Tibial artery (tissue), 4 donors: ENCODE measurements around the gene KLHDC1.
"Not testable (repeated sequence)": the region's sequence is repeated elsewhere in the genome, so short reads cannot be mapped to it uniquely, and the experiment has no call there.

Experiments used
- DNase-seq, 2 donors: peaks; one replicate each; pipeline ENCODE4 v3.0.0-alpha.2; 2019
- H3K27ac ChIP-seq, 2 donors: fragments of 200-600 bp; sonication (generic) in 1 of 2; 1 replicate in 1 of 2; 2 replicates in 1 of 2; pipeline ENCODE4 v1.5.1; 2018 to 2019; ENCODE audit warnings: mild to moderate bottlenecking in 1 of 2
- H3K27me3 ChIP-seq, 2 donors: fragments of 200-600 bp; sonication (generic) in 1 of 2; one replicate each; pipeline versions ENCODE4 v1.5.1 to v1.6.0; 2016 to 2019
- H3K36me3 ChIP-seq, 3 donors: fragments of 200-600 bp; sonication (generic) in 2 of 3; one replicate each; pipeline ENCODE4 v1.5.1; 2016 to 2019; ENCODE audit warnings: mild to moderate bottlenecking in 2 of 3
- H3K4me1 ChIP-seq, 4 donors: fragments of 200-600 bp; sonication (generic) in 2 of 4; 1 replicate in 3 of 4; 2 replicates in 1 of 4; pipeline ENCODE4 v1.5.1; 2016 to 2019
- H3K4me3 ChIP-seq, 2 donors: fragments of 200-600 bp; sonication (generic) in 1 of 2; 1 replicate in 1 of 2; 2 replicates in 1 of 2; pipeline ENCODE4 v1.5.1; 2018 to 2019; ENCODE audit warnings: mild to moderate bottlenecking in 2 of 2
- H3K9me3 ChIP-seq, 3 donors: fragments of 200-600 bp; sonication (generic) in 1 of 3; one replicate each; pipeline ENCODE4 v1.5.1; 2016 to 2019
- CTCF ChIP-seq, 2 experiments: fragments of 200-600 bp in 1 of 2; fragments of 450-650 bp in 1 of 2; IDR thresholded peaks; one replicate each; pipeline ENCODE4 v1.5.1; 2017 to 2019; ENCODE audit warnings: antibody characterized with exemption in 2 of 2, mild to moderate bottlenecking in 1 of 2, moderate library complexity in 1 of 2
- intact Hi-C: fragments of 100-400 bp; cut with DNase I; formaldehyde crosslinking; loops from one replicate; pipeline ENCODE4 v1.15.0; 2023; ENCODE audit warnings: low total_unique reads

KLHDC1 gene

GRCh38 chr14:49733836-49734235, 40.9 kb downstream of the KLHDC1 start:
- Histone ChIP-seq H3K27me3 (no peaks in the 10 kb centered on the region), H3K27ac (no peak overlapping the region), H3K9me3 (no peaks in the 10 kb centered on the region), H3K36me3 (peaks cover 22 to 62% (median 22%) of the 10 kb centered on the region in 3 donors), H3K4me3 (no peak overlapping the region), H3K4me1 (no peaks in the 10 kb centered on the region)
- DNase-seq, result no peak
- intact Hi-C loops, result no loop called here
- no peak for TF ChIP-seq CTCF (IDR thresholded peaks at IDR 0.05)

- H3K36me3 ChIP-seq, result peaks cover 18 to 64% (median 27%) of the 10 kb centered on the region in 3 donors
- intact Hi-C loops, result not testable (repeated sequence)
Observed at GRCh38 chr14:49735669-49736068, 42.7 kb downstream of the KLHDC1 start.

GRCh38 chr14:49745191-49745590, 52.3 kb downstream of the KLHDC1 start:
- H3K9me3 ChIP-seq, result no peaks in the 10 kb centered on the region

More at GRCh38 chr14:49735669-49736068, 42.7 kb downstream of the KLHDC1 start:
- H3K27ac ChIP-seq, DNase-seq, H3K4me3 ChIP-seq, H3K9me3 ChIP-seq, H3K4me1 ChIP-seq, H3K27me3 ChIP-seq: not testable (repeated sequence)

GRCh38 chr14:49746476-49746875, 53.6 kb downstream of the KLHDC1 start:
- H3K9me3 ChIP-seq, H3K27ac ChIP-seq, DNase-seq, intact Hi-C loops, H3K4me1 ChIP-seq, H3K4me3 ChIP-seq, H3K27me3 ChIP-seq: not testable (repeated sequence)
- H3K36me3 ChIP-seq, result peaks cover 39 to 82% (median 42%) of the 10 kb centered on the region in 3 donors

More at GRCh38 chr14:49745191-49745590, 52.3 kb downstream of the KLHDC1 start:
- H3K4me1 ChIP-seq, result no peaks in the 10 kb centered on the region
- H3K36me3 ChIP-seq, result peaks cover 37 to 91% (median 51%) of the 10 kb centered on the region in 3 donors
- H3K27me3 ChIP-seq, result no peaks in the 10 kb centered on the region
- TF ChIP-seq CTCF (IDR thresholded peaks at IDR 0.05), result no peak
- no peak overlapping the region for H3K27ac ChIP-seq
- intact Hi-C loops, result no loop called here
- H3K4me3 ChIP-seq, result no peak overlapping the region
- DNase-seq, result no peak

GRCh38 chr14:49754570-49755097, 61.7 kb downstream of the KLHDC1 start:
- TF ChIP-seq CTCF (IDR thresholded peaks at IDR 0.05), result no peak
- no peak overlapping the region for H3K27ac ChIP-seq
- peaks cover 4 to 8% (median 6%) of the 10 kb centered on the region in 3 donors for H3K36me3 ChIP-seq
- no peak for DNase-seq
- no peaks in the 10 kb centered on the region for H3K9me3 ChIP-seq
- H3K4me3 ChIP-seq, result no peak overlapping the region
- no peaks in the 10 kb centered on the region for H3K4me1 ChIP-seq
- H3K27me3 ChIP-seq, result no peaks in the 10 kb centered on the region
- intact Hi-C loops, result no loop called here

GRCh38 chr14:49755378-49755777, 62.5 kb downstream of the KLHDC1 start:
- intact Hi-C loops, result no loop called here

More at GRCh38 chr14:49755378-49755777, 62.5 kb downstream of the KLHDC1 start:
- no peak for DNase-seq
- no peak for TF ChIP-seq CTCF (IDR thresholded peaks at IDR 0.05)
- H3K9me3 ChIP-seq, result no peaks in the 10 kb centered on the region
- H3K27ac ChIP-seq, result no peak overlapping the region
- no peak overlapping the region for H3K4me3 ChIP-seq
- H3K36me3 ChIP-seq, result peaks cover under 1 to 6% (median 4%) of the 10 kb centered on the region in 3 donors
- no peaks in the 10 kb centered on the region for H3K27me3 ChIP-seq
- H3K4me1 ChIP-seq, result no peaks in the 10 kb centered on the region
